Measurements from ENCODE around the gene ALG12. TPM values are rescaled to one million over a fixed set of nuclear protein-coding genes. Genes with fewer than 3 reads are reported as not detected.

Gene ALG12
- polyA plus RNA-seq, 1 of the 3 experiments (the other 2 are of a cell fraction), result 9.9 TPM

DNA sequence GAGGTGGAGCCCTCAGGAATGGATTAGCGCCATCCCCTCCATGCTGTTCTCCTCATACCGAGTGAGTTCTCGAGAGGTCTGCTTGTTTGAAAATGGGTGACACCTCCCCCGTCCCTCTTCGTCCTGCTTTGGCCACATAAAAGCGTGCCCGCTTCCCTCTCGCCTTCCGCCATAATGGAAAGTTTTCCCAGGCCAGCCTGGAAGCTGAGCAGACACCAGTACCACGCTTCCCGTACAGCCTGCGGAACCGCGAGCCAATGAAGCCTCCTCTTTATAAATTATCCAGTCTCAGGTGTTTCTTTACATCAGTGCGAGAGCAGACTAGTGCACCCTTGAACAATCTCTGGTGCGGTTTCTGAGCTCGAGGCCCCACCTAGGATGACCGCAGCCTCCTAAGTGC, 12.8 kb downstream of the ALG12 start:
- peaks cover 0 to 27% of the 10 kb centered on the region in 2 experiments; a peak in 1 of 4 replicates for H3K4me1 ChIP-seq (ENCODE audit: control insufficient read depth in 1 of 2, insufficient read depth in 2 of 2, low read depth in 1 of 2, low read length in 1 of 2)
- TF ChIP-seq SIN3A (IDR thresholded peaks at IDR 0.05; ENCODE audit: borderline replicate concordance, low read depth, low read length), result no peak
- no peak for TF ChIP-seq GABPA (IDR thresholded peaks at IDR 0.05; ENCODE audit: low read depth)
- TF ChIP-seq, protein P1, sequence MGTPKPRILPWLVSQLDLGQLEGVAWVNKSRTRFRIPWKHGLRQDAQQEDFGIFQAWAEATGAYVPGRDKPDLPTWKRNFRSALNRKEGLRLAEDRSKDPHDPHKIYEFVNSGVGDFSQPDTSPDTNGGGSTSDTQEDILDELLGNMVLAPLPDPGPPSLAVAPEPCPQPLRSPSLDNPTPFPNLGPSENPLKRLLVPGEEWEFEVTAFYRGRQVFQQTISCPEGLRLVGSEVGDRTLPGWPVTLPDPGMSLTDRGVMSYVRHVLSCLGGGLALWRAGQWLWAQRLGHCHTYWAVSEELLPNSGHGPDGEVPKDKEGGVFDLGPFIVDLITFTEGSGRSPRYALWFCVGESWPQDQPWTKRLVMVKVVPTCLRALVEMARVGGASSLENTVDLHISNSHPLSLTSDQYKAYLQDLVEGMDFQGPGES (IDR thresholded peaks at IDR 0.05; ENCODE audit: low read depth, low read length), result no peak
- no peak for TF ChIP-seq EP300 (IDR thresholded peaks at IDR 0.05; ENCODE audit: borderline replicate concordance in 1 of 2, low read depth in 1 of 2, low read length in 1 of 2)
- TF ChIP-seq NRF1 (IDR thresholded peaks at IDR 0.05; ENCODE audit: low read depth, low read length), result no peak
- TF ChIP-seq, protein P2, sequence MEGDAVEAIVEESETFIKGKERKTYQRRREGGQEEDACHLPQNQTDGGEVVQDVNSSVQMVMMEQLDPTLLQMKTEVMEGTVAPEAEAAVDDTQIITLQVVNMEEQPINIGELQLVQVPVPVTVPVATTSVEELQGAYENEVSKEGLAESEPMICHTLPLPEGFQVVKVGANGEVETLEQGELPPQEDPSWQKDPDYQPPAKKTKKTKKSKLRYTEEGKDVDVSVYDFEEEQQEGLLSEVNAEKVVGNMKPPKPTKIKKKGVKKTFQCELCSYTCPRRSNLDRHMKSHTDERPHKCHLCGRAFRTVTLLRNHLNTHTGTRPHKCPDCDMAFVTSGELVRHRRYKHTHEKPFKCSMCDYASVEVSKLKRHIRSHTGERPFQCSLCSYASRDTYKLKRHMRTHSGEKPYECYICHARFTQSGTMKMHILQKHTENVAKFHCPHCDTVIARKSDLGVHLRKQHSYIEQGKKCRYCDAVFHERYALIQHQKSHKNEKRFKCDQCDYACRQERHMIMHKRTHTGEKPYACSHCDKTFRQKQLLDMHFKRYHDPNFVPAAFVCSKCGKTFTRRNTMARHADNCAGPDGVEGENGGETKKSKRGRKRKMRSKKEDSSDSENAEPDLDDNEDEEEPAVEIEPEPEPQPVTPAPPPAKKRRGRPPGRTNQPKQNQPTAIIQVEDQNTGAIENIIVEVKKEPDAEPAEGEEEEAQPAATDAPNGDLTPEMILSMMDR (IDR thresholded peaks at IDR 0.05), result no peak
- no peak overlapping the region for H3K9ac ChIP-seq
- H4K20me1 ChIP-seq (ENCODE audit: insufficient read depth), result no peaks in the 10 kb centered on the region
- no peak overlapping the region for H3K27ac ChIP-seq (ENCODE audit: low read depth in 2 of 2, low read length in 1 of 2)
- H3K9me3 ChIP-seq, result no peaks in the 10 kb centered on the region
- H3K4me2 ChIP-seq, result no peak overlapping the region
- no peaks in the 10 kb centered on the region; the same call in 1 of the 2 replicates for H3K79me2 ChIP-seq (ENCODE audit: insufficient read depth)
- H3K36me3 ChIP-seq (replicated peaks in 1 of 2; ENCODE audit: control insufficient read depth in 1 of 2, insufficient read depth in 2 of 2, low read length in 1 of 2), result peaks cover 9 to 25% of the 10 kb centered on the region in 2 experiments
- H3F3A ChIP-seq (replicated peaks; ENCODE audit: insufficient read depth), result peaks cover 5% of the 10 kb centered on the region
- H3K9me2 ChIP-seq, result no peaks in the 10 kb centered on the region
- H3K4me3 ChIP-seq (ENCODE audit: low read depth in 2 of 2, low read length in 1 of 2), result no peak overlapping the region
- WGBS (ENCODE audit: low lambda C conversion rate), result 96% methylated on average over 18 of the region's 18 CpGs
- H3K27me3 ChIP-seq (ENCODE audit: insufficient read depth), result no peaks in the 10 kb centered on the region
- POLR2A ChIA-PET, result no interaction called here
- H2AFZ ChIP-seq (ENCODE audit: low read depth), result no peak overlapping the region
- no peak for DNase-seq
- CTCF ChIA-PET, result interaction anchor here (1.1 to 1.6 kb wide), 3 partner anchors 10 to 138 kb away, joined by 3 to 7 read pairs (median 4); no protein-coding TSS in a partner anchor

DNA sequence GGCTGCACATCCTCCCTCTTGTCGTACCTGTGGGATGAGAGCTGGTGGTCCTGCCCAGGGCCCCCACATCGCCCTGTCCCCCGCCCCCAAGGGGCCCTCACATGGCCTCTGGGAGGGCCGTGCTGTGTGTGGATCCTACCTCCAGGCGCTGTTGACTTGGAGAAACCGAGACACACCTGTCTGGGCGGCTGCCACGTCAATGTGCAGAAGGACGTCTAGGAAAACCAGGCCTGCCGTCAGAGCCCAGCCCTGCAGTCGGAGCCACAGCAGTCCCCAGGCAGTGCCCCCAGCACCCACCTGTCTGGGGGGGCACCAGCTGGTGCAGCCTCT, 14.2 kb downstream of the ALG12 start:
- 100% methylated on average over 1 of the region's 11 CpGs for WGBS (ENCODE audit: low lambda C conversion rate)
- TF ChIP-seq SMC3 (IDR thresholded peaks at IDR 0.05; ENCODE audit: low read depth, low read length) (no peak), SIN3A (IDR thresholded peaks at IDR 0.05; ENCODE audit: borderline replicate concordance, low read depth, low read length) (no peak), YY1 (IDR thresholded peaks at IDR 0.05; ENCODE audit: low read depth) (no peak), FOXM1 (IDR thresholded peaks at IDR 0.05; ENCODE audit: low read depth) (no peak), RXRA (IDR thresholded peaks at IDR 0.05; ENCODE audit: borderline replicate concordance, low read depth) (no peak), NRF1 (IDR thresholded peaks at IDR 0.05; ENCODE audit: low read depth, low read length) (no peak), TAF1 (IDR thresholded peaks at IDR 0.05; ENCODE audit: borderline replicate concordance, low read depth, low read length) (no peak), POLR2AphosphoS5 (IDR thresholded peaks at IDR 0.05; ENCODE audit: low read depth, low read length) (no peak)
- TF ChIP-seq, protein P2 (IDR thresholded peaks at IDR 0.05), result no peak
- TF ChIP-seq, protein P3, sequence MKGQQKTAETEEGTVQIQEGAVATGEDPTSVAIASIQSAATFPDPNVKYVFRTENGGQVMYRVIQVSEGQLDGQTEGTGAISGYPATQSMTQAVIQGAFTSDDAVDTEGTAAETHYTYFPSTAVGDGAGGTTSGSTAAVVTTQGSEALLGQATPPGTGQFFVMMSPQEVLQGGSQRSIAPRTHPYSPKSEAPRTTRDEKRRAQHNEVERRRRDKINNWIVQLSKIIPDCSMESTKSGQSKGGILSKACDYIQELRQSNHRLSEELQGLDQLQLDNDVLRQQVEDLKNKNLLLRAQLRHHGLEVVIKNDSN (IDR thresholded peaks at IDR 0.05; ENCODE audit: borderline replicate concordance, low read depth), result no peak
- TF ChIP-seq, protein P1 (IDR thresholded peaks at IDR 0.05; ENCODE audit: low read depth, low read length), result no peak
- TF ChIP-seq, protein P4, sequence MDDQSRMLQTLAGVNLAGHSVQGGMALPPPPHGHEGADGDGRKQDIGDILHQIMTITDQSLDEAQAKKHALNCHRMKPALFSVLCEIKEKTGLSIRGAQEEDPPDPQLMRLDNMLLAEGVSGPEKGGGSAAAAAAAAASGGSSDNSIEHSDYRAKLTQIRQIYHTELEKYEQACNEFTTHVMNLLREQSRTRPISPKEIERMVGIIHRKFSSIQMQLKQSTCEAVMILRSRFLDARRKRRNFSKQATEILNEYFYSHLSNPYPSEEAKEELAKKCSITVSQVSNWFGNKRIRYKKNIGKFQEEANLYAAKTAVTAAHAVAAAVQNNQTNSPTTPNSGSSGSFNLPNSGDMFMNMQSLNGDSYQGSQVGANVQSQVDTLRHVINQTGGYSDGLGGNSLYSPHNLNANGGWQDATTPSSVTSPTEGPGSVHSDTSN (IDR thresholded peaks at IDR 0.05), result no peak
- TF ChIP-seq, protein P5, sequence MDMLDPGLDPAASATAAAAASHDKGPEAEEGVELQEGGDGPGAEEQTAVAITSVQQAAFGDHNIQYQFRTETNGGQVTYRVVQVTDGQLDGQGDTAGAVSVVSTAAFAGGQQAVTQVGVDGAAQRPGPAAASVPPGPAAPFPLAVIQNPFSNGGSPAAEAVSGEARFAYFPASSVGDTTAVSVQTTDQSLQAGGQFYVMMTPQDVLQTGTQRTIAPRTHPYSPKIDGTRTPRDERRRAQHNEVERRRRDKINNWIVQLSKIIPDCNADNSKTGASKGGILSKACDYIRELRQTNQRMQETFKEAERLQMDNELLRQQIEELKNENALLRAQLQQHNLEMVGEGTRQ (IDR thresholded peaks at IDR 0.05; ENCODE audit: borderline replicate concordance, low read depth, low read length), result no peak
- TF ChIP-seq, protein P6, sequence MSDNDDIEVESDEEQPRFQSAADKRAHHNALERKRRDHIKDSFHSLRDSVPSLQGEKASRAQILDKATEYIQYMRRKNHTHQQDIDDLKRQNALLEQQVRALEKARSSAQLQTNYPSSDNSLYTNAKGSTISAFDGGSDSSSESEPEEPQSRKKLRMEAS (IDR thresholded peaks at IDR 0.05; ENCODE audit: low read depth), result no peak

More for the DNA sequence above, 14.2 kb downstream of the ALG12 start:
- Histone ChIP-seq H3K4me1 (ENCODE audit: control insufficient read depth in 1 of 2, insufficient read depth in 2 of 2, low read depth in 1 of 2, low read length in 1 of 2) (peaks cover 0 to 27% of the 10 kb centered on the region in 2 experiments; a peak in 1 of 4 replicates), H3K36me3 (replicated peaks in 1 of 2; ENCODE audit: control insufficient read depth in 1 of 2, insufficient read depth in 2 of 2, low read length in 1 of 2) (peaks cover 17 to 18% of the 10 kb centered on the region in 2 experiments), H2AFZ (ENCODE audit: low read depth) (no peak overlapping the region), H3K79me2 (ENCODE audit: insufficient read depth) (no peaks in the 10 kb centered on the region; the same call in 1 of the 2 replicates), H4K20me1 (ENCODE audit: insufficient read depth) (no peaks in the 10 kb centered on the region), H3K9me2 (no peaks in the 10 kb centered on the region), H3K4me2 (no peak overlapping the region), H3K27me3 (ENCODE audit: insufficient read depth) (no peaks in the 10 kb centered on the region), H3K9ac (no peak overlapping the region), H3F3A (replicated peaks; ENCODE audit: insufficient read depth) (peaks cover 5% of the 10 kb centered on the region), H3K4me3 (ENCODE audit: low read depth in 2 of 2, low read length in 1 of 2) (no peak overlapping the region), H3K9me3 (no peaks in the 10 kb centered on the region), H3K27ac (ENCODE audit: low read depth in 2 of 2, low read length in 1 of 2) (peak overlapping the region in 1 of 2 experiments; percentile 54; a peak in 2 of 4 replicates)
- CTCF ChIA-PET, result interaction anchor here (1.3 kb wide), 1 partner anchor 126 kb away, joined by 3 read pairs; no protein-coding TSS in a partner anchor
- POLR2A ChIA-PET, result interaction anchor here (1.1 kb wide), 1 partner anchor 14 kb away, joined by 5 read pairs; the partner anchor contains the start of genes ALG12 and CRELD2
- DNase-seq, result no peak
